A673 (cell line): ENCODE measurements around the gene PNMA1. TPM values are rescaled to one million over a fixed set of nuclear protein-coding genes. Genes with fewer than 3 reads are reported as not detected.

ENCODE experiments used
- BruUV-seq: library from RNA; stranded (reverse); fragments of 400-500 nt; replicated peaks from 2 replicates; lab custom pipeline; 2021; lab: Mats Ljungman, UMichigan
- CTCF ChIA-PET: fragments of 300-600 bp; sonication (Branson Sonifier 250); formaldehyde crosslinking; loops from one replicate; lab custom pipeline; 2022; ENCODE audit warnings: antibody characterized with exemption; lab: Charles Lee
- POLR2A ChIA-PET: fragments of 300-600 bp; sonication (Branson Sonifier 250); formaldehyde crosslinking; loops from one replicate; lab custom pipeline; 2022; ENCODE audit warnings: antibody characterized with exemption; ENCODE audit not compliant: low non-redundant PET; lab: Charles Lee
- DNase-seq: peaks from one replicate; pipeline ENCODE4 v3.0.0-alpha.2; 2015; ENCODE audit warnings: low spot score
- H3K27ac ChIP-seq: fragments of 200-600 bp; sonication (generic); 2 replicates; pipeline ENCODE4 v1.5.1; 2016; ENCODE audit warnings: mixed run types, low read depth, mild to moderate bottlenecking, mixed read lengths, antibody characterized with exemption, low read length; ENCODE audit not compliant: poor library complexity, severe bottlenecking
- H3K27me3 ChIP-seq: fragments of 200-600 bp; sonication (generic); replicated peaks from 2 replicates; pipeline ENCODE4 v1.6.1; 2017; ENCODE audit warnings: mixed run types, low read depth, mild to moderate bottlenecking, mixed read lengths, antibody characterized with exemption, low read length; ENCODE audit not compliant: insufficient read depth, poor library complexity
- H3K36me3 ChIP-seq: fragments of 200-600 bp; sonication (generic); 2 replicates; pipeline ENCODE4 v1.6.1; 2016; ENCODE audit warnings: mixed run types, mild to moderate bottlenecking, mixed read lengths, antibody characterized with exemption, low read length; ENCODE audit not compliant: insufficient read depth, poor library complexity, severe bottlenecking
- H3K4me1 ChIP-seq: fragments of 200-600 bp; sonication (generic); 2 replicates; pipeline ENCODE4 v1.6.1; 2017; ENCODE audit warnings: mixed run types, mild to moderate bottlenecking, mixed read lengths, antibody characterized with exemption, low read length; ENCODE audit not compliant: insufficient read depth, poor library complexity, severe bottlenecking
- H3K4me3 ChIP-seq: fragments of 200-600 bp; sonication (generic); 2 replicates; pipeline ENCODE4 v1.5.1; 2016; ENCODE audit warnings: low read depth, mixed run types, mild to moderate bottlenecking, mixed read lengths, low read length; ENCODE audit not compliant: poor library complexity, severe bottlenecking
- H3K9me3 ChIP-seq: fragments of 200-600 bp; sonication (generic); 2 replicates; pipeline ENCODE4 v1.6.1; 2016; ENCODE audit warnings: mixed run types, low read depth, mild to moderate bottlenecking, mixed read lengths, antibody characterized with exemption, low read length; ENCODE audit not compliant: poor library complexity, severe bottlenecking
- CTCF ChIP-seq: fragments of 300-800, 200-600 bp; sonication (generic); conservative IDR thresholded peaks from 2 replicates; pipeline ENCODE4 v1.5.1; 2017; ENCODE audit warnings: low read depth, mild to moderate bottlenecking, antibody characterized with exemption, low read length, moderate library complexity, mixed read lengths
- EZH2 ChIP-seq: fragments of 200-600 bp; sonication (generic); IDR thresholded peaks from 2 replicates; pipeline ENCODE4 v1.6.1; 2017; ENCODE audit warnings: borderline replicate concordance, low read depth, mild to moderate bottlenecking, mixed read lengths, antibody characterized with exemption, low read length; ENCODE audit not compliant: poor library complexity, severe bottlenecking
- intact Hi-C: fragments of 100-400 bp; cut with micrococcal nuclease; formaldehyde crosslinking; loops from one replicate; pipeline ENCODE4 v1.10.0; 2022; ENCODE audit not compliant: unreplicated experiment
- total RNA-seq: library from RNA; stranded (reverse); gene quantifications from 2 replicates; pipeline ENCODE4 v1.2.3, GENCODE V29; 2021

The PNMA1 gene
- total RNA-seq, 1 experiment from 2014 or later, result 51.4 TPM

GRCh38 chr14:73700325-73700724 is 13.9 kb downstream of the PNMA1 start:
- no peak for TF ChIP-seq CTCF
- no peak for TF ChIP-seq EZH2
- POLR2A ChIA-PET, result no interaction called here
- intact Hi-C loops, result no loop called here
- Histone ChIP-seq H3K4me3 (no peak overlapping the region), H3K36me3 (no peaks in the 10 kb centered on the region), H3K27ac (no peak overlapping the region), H3K27me3 (no peaks in the 10 kb centered on the region), H3K4me1 (no peaks in the 10 kb centered on the region), H3K9me3 (no peaks in the 10 kb centered on the region)
- DNase-seq, result no peak
- CTCF ChIA-PET, result no interaction called here
- no TSS peak for BruUV-seq

- Histone ChIP-seq H3K4me3 (no peak overlapping the region), H3K36me3 (no peaks in the 10 kb centered on the region), H3K27ac (no peak overlapping the region), H3K27me3 (no peaks in the 10 kb centered on the region), H3K9me3 (no peaks in the 10 kb centered on the region), H3K4me1 (no peaks in the 10 kb centered on the region)
- ChIA-PET CTCF (no interaction called here), POLR2A (no interaction called here)
- no peak for DNase-seq
- TF ChIP-seq CTCF (no peak), EZH2 (no peak)
- intact Hi-C loops, result no loop called here
- BruUV-seq, result no TSS peak
Observed at GRCh38 chr14:73696466-73697400, 17.5 kb downstream of the PNMA1 start.

- no peaks in the 10 kb centered on the region for H3K36me3 ChIP-seq
- TF ChIP-seq EZH2 (no peak), CTCF (no peak)
- H3K4me3 ChIP-seq, result no peak overlapping the region
- no peaks in the 10 kb centered on the region for H3K9me3 ChIP-seq
- no peaks in the 10 kb centered on the region for H3K4me1 ChIP-seq
- POLR2A ChIA-PET, result no interaction called here
- CTCF ChIA-PET, result no interaction called here
- H3K27me3 ChIP-seq, result no peaks in the 10 kb centered on the region
- BruUV-seq, result no TSS peak
- DNase-seq, result no peak
- H3K27ac ChIP-seq, result no peak overlapping the region
- intact Hi-C loops, result no loop called here
Observed at GRCh38 chr14:73695997-73696396, 18.2 kb downstream of the PNMA1 start.
